Calu3 (cell line): Measurements from ENCODE around the gene PHACTR4. TPM values are rescaled to one million over a fixed set of nuclear protein-coding genes. Genes with fewer than 3 reads are reported as not detected.
"Not testable (repeated sequence)": the region's sequence is repeated elsewhere in the genome, so short reads cannot be mapped to it uniquely, and the experiment has no call there.

ENCODE experiments used
- BruUV-seq: library from RNA; stranded (reverse); fragments of 400-500 nt; replicated peaks from 2 replicates; lab custom pipeline; 2021; lab: Mats Ljungman, UMichigan
- CTCF ChIA-PET: fragments of 300-600 bp; sonication (Branson Sonifier 250); formaldehyde crosslinking; loops from one replicate; lab custom pipeline; 2022; ENCODE audit warnings: antibody characterized with exemption; lab: Charles Lee
- DNase-seq: peaks from one replicate; pipeline ENCODE4 v3.0.0; 2022
- H3K27ac Mint-ChIP-seq: one replicate; pipeline ENCODE4 v1.8.0; 2022; ENCODE audit warnings: mixed read lengths; ENCODE audit not compliant: unreplicated experiment
- H3K27me3 Mint-ChIP-seq: one replicate; pipeline ENCODE4 v1.8.0; 2022; ENCODE audit warnings: mixed read lengths; ENCODE audit not compliant: unreplicated experiment
- H3K36me3 Mint-ChIP-seq: one replicate; pipeline ENCODE4 v1.8.0; 2022; ENCODE audit warnings: mild to moderate bottlenecking, moderate library complexity, mixed read lengths; ENCODE audit not compliant: insufficient read depth, unreplicated experiment
- H3K4me1 Mint-ChIP-seq: one replicate; pipeline ENCODE4 v1.8.0; 2022; ENCODE audit warnings: mild to moderate bottlenecking, low read depth, mixed read lengths; ENCODE audit not compliant: unreplicated experiment
- H3K4me3 Mint-ChIP-seq: one replicate; pipeline ENCODE4 v1.8.0; 2022; ENCODE audit warnings: mild to moderate bottlenecking, low read depth, moderate library complexity, mixed read lengths; ENCODE audit not compliant: unreplicated experiment
- H3K9me3 Mint-ChIP-seq: one replicate; pipeline ENCODE4 v1.8.0; 2022; ENCODE audit warnings: low read depth, mixed read lengths; ENCODE audit not compliant: unreplicated experiment
- CTCF ChIP-seq: fragments of 200-600 bp; IDR thresholded peaks from one replicate; pipeline ENCODE4 v1.8.0; 2022; ENCODE audit warnings: antibody characterized with exemption; ENCODE audit not compliant: unreplicated experiment
- intact Hi-C: fragments of 100-400 bp; cut with micrococcal nuclease; formaldehyde crosslinking; loops from one replicate; pipeline ENCODE4 v1.10.0; 2022; ENCODE audit not compliant: unreplicated experiment
- total RNA-seq: library from RNA; stranded (reverse); gene quantifications from 2 replicates; pipeline ENCODE4 v1.2.3, GENCODE V29; 2022

PHACTR4 gene
- total RNA-seq, 1 experiment from 2014 or later: 58.7 TPM

- no TSS peak for BruUV-seq
- no peak for TF ChIP-seq CTCF
- Mint-ChIP-seq H3K36me3 (peaks cover 99% of the 10 kb centered on the region), H3K27me3 (no peaks in the 10 kb centered on the region), H3K4me3 (peak overlapping the region; percentile 96), H3K4me1 (peaks cover 33% of the 10 kb centered on the region), H3K27ac (peak overlapping the region; percentile 98), H3K9me3 (no peaks in the 10 kb centered on the region)
- intact Hi-C loops: loop anchor here (5.0 to 10.0 kb wide), 3 partner anchors 73 to 265 kb away; no protein-coding TSS in a partner anchor
- no peak for DNase-seq
- CTCF ChIA-PET: interaction anchor here (1.2 kb wide), 1 partner anchor 226 kb away, joined by 3 read pairs; no protein-coding TSS in a partner anchor
These were observed 140.2 kb downstream of the PHACTR4 start for GRCh38 chr1:28509705-28510272.

GRCh38 chr1:28510273-28510969, 140.9 kb downstream of the PHACTR4 start:
- TF ChIP-seq CTCF: no peak
- no TSS peak for BruUV-seq
- CTCF ChIA-PET: interaction anchor here (0.5 kb wide), 1 partner anchor 64 kb away, joined by 7 read pairs; no protein-coding TSS in a partner anchor
- no peaks in the 10 kb centered on the region for H3K27me3 Mint-ChIP-seq
- H3K4me3 Mint-ChIP-seq: peak overlapping the region; percentile 96
- H3K36me3 Mint-ChIP-seq: peaks cover 100% of the 10 kb centered on the region
- no peak for DNase-seq
- peaks cover 33% of the 10 kb centered on the region for H3K4me1 Mint-ChIP-seq
- no peaks in the 10 kb centered on the region for H3K9me3 Mint-ChIP-seq
- intact Hi-C loops: no loop called here
- H3K27ac Mint-ChIP-seq: peak overlapping the region; percentile 98

- H3K27me3 Mint-ChIP-seq: no peaks in the 10 kb centered on the region
- peaks cover 33% of the 10 kb centered on the region for H3K4me1 Mint-ChIP-seq
- TF ChIP-seq CTCF: no peak
- intact Hi-C loops: no loop called here
- peak overlapping the region; percentile 96 for H3K4me3 Mint-ChIP-seq
- no TSS peak for BruUV-seq
- H3K9me3 Mint-ChIP-seq: no peaks in the 10 kb centered on the region
- H3K27ac Mint-ChIP-seq: peak overlapping the region; percentile 98
- H3K36me3 Mint-ChIP-seq: peaks cover 100% of the 10 kb centered on the region
- DNase-seq: no peak
- CTCF ChIA-PET: interaction anchor here (0.5 kb wide), 1 partner anchor 63 kb away, joined by 7 read pairs; no protein-coding TSS in a partner anchor
These were observed 141.5 kb downstream of the PHACTR4 start for GRCh38 chr1:28510970-28511440.

GRCh38 chr1:28512058-28512611, 142.6 kb downstream of the PHACTR4 start:
- CTCF ChIA-PET: interaction anchor here (0.7 kb wide), 1 partner anchor 1739 kb away, joined by 3 read pairs; no protein-coding TSS in a partner anchor
- no TSS peak for BruUV-seq
- H3K36me3 Mint-ChIP-seq: peaks cover 98% of the 10 kb centered on the region
- H3K9me3 Mint-ChIP-seq: no peaks in the 10 kb centered on the region
- intact Hi-C loops: no loop called here
- no peak for DNase-seq
- H3K27me3 Mint-ChIP-seq: no peaks in the 10 kb centered on the region
- peak overlapping the region; percentile 76 for H3K27ac Mint-ChIP-seq
- peaks cover 36% of the 10 kb centered on the region for H3K4me1 Mint-ChIP-seq
- TF ChIP-seq CTCF: no peak
- peak overlapping the region; percentile 9 for H3K4me3 Mint-ChIP-seq

GRCh38 chr1:28514445-28514933, 144.9 kb downstream of the PHACTR4 start:
- Mint-ChIP-seq H3K27ac (peak overlapping the region; percentile 60), H3K4me1 (peaks cover 40% of the 10 kb centered on the region), H3K36me3 (peaks cover 98% of the 10 kb centered on the region)
- H3K27me3 Mint-ChIP-seq, H3K9me3 Mint-ChIP-seq, H3K4me3 Mint-ChIP-seq, DNase-seq, BruUV-seq, intact Hi-C loops, CTCF ChIA-PET: not testable (repeated sequence)
